Measurements from ENCODE around the gene ELP5.

Gene ELP5

DNA sequence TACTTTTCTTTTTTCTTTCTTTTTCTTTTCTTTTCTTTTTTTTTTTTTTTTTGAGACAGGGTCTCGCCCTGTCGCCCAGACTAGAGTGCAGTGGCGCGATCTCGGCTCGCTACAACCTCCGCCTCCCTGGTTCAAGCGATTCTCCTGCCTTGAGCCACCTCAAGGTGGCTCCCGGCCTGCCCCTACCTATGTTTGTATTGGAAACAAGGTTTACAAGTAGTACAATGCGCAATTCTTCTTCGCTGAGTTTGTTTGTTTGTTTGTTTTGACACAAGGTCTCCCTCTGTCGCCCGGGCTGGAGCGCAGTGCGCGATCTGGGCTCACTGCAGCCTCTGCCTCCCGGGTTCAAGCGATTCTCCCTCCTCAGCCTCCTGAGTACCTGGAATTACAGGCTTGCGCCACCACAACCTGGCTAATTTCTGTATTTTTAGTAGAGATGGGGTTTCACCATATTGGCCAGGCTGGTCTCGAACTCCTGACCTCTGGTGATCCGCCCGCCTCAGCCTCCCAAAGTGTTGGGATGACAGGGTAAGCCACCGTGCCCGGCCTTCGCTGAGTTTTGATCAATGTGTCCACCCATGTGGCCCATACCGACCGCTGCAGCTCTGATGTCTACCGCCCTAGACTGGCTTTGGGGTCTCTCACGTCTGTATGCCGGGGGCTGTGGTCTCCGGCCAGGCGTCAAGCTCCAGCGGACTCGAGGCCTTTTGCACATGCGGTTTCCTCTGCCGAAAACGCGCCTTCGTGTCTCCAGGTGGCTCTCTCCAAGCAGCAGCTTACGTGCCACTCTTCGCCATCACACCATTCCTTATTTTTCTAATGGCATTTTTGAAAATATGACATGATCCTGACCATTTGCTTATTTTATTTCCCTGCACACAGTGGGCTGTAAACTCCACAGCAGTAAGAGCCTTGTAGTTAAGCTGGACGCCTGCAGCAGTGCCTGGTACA lies 43.5 kb downstream of the ELP5 start:
- POLR2A ChIA-PET = interaction anchor here (1.4 to 2.1 kb wide), 4 partner anchors 14 to 250 kb away, joined by 6 to 20 read pairs (median 12); partner anchors contain the start of genes ACADVL, DLG4, NEURL4 and SLC2A4
- Histone ChIP-seq H3K9me3 (ENCODE audit: control insufficient read depth, insufficient read depth, low read depth, low read length) (no peaks in the 10 kb centered on the region), H3K36me3 (ENCODE audit: control insufficient read depth in 2 of 2, insufficient read depth in 1 of 2, low read length in 2 of 2) (no peaks in the 10 kb centered on the region), H3K27ac (ENCODE audit: extremely low read depth, low read depth, low read length) (0 out of 2 replicates have a peak overlapping the region, but pooled peaks have one; percentile 37), H3K4me3 (ENCODE audit: low read depth, low read length) (no peak overlapping the region), H3K4me1 (ENCODE audit: control insufficient read depth, insufficient read depth, low read length) (peaks cover 6% of the 10 kb centered on the region; the same call in 1 of the 2 replicates)
- CTCF ChIA-PET = interaction anchor here (0.7 to 6.6 kb wide), 28 partner anchors 7 to 252 kb away, joined by 3 to 160 read pairs (median 5); partner anchors contain the start of genes ACADVL, ACAP1, CTDNEP1 and DLG4
- TF ChIP-seq PRDM10 (tag by site-specific recombination; IDR thresholded peaks at IDR 0.05) (no peak), ZNF16 (tag by site-specific recombination; IDR thresholded peaks at IDR 0.05; ENCODE audit: low read depth) (no peak), OVOL3 (tag by site-specific recombination; IDR thresholded peaks at IDR 0.05) (no peak)

DNA sequence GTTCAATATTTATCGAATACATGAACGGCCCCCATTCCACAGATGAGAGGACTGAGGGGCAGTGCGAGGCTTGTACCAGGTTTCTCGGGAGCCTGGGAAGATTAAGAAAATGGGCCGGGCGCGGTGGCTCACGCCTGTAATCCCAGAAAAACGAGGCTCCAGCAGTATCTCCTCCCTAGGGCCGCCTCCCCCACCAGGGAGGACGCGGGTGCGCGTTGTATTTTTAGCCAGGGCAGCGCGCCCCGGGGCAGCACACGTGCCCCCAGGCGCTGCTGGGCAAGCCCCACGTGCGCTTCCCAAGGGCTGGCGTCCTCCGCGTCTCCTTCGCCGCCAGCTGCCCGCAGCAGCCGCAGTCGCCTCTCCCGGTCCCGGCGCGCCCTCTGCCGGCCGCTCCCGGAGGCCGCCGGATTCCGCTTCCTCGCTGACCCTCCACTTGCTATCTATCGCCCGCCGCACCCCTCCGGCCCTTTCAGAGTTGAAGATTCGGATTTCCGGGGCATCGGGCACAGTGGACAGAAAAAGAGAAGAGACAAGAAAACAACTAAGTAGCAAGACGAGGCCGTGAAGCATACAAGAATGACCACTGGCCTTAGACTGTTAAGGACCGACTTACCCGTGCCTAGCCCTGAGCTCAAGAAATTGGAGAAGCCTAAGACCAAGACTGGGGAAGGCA lies 44.3 kb downstream of the ELP5 start:
- Histone ChIP-seq H3K9me3 (ENCODE audit: control insufficient read depth, insufficient read depth, low read depth, low read length) (no peaks in the 10 kb centered on the region), H3K4me3 (ENCODE audit: low read depth, low read length) (no peak overlapping the region), H3K4me1 (ENCODE audit: control insufficient read depth, insufficient read depth, low read length) (peaks cover 6% of the 10 kb centered on the region; the same call in 1 of the 2 replicates), H3K27ac (ENCODE audit: extremely low read depth, low read depth, low read length) (no peak overlapping the region), H3K36me3 (ENCODE audit: control insufficient read depth in 2 of 2, insufficient read depth in 1 of 2, low read length in 2 of 2) (no peaks in the 10 kb centered on the region)
- ChIA-PET CTCF (interaction anchor here (0.5 to 6.6 kb wide), 49 partner anchors 8 to 1916 kb away, joined by 3 to 160 read pairs (median 4); partner anchors contain the start of genes ACADVL, ACAP1, CHRNB1 and CTDNEP1), POLR2A (interaction anchor here (0.7 to 2.1 kb wide), 9 partner anchors 10 to 250 kb away, joined by 3 to 20 read pairs (median 6); partner anchors contain the start of genes ACADVL, DLG4, GABARAP and NEURL4)
- TF ChIP-seq ZNF561 (tag by site-specific recombination; IDR thresholded peaks at IDR 0.05; ENCODE audit: borderline replicate concordance) = peak; percentile 88; the same call in 1 of the 2 replicates
- no peak for TF ChIP-seq ZNF10 (tag by site-specific recombination; IDR thresholded peaks at IDR 0.05)
- 0 out of 2 replicates have a peak, but pooled peaks have one; percentile 60 for TF ChIP-seq ZBTB6 (tag by site-specific recombination; IDR thresholded peaks at IDR 0.05)
- peak; percentile 92 for TF ChIP-seq PRDM10 (tag by site-specific recombination; IDR thresholded peaks at IDR 0.05)
- no peak for TF ChIP-seq ZNF26 (tag by site-specific recombination; IDR thresholded peaks at IDR 0.05)
- no peak for TF ChIP-seq ZNF837 (tag by site-specific recombination; IDR thresholded peaks at IDR 0.05)
- TF ChIP-seq ZBTB10 (tag by site-specific recombination; IDR thresholded peaks at IDR 0.05) = peak; percentile 58
- no peak for TF ChIP-seq ZNF529 (tag by site-specific recombination; IDR thresholded peaks at IDR 0.05; ENCODE audit: insufficient replicate concordance)
- no peak for TF ChIP-seq ZFP3 (tag by site-specific recombination; IDR thresholded peaks at IDR 0.05; ENCODE audit: low read depth)
- TF ChIP-seq ZNF37A (tag by site-specific recombination; IDR thresholded peaks at IDR 0.05) = no peak
- no peak for TF ChIP-seq ZNF785 (tag by site-specific recombination; IDR thresholded peaks at IDR 0.05)
- TF ChIP-seq ZBTB17 (tag by site-specific recombination; IDR thresholded peaks at IDR 0.05) = peak; percentile 50; the same call in 1 of the 2 replicates
- TF ChIP-seq MYNN (tag by site-specific recombination; IDR thresholded peaks at IDR 0.05; ENCODE audit: borderline replicate concordance) = no peak
- peak; percentile 79 for TF ChIP-seq ZBTB8A (tag by site-specific recombination; IDR thresholded peaks at IDR 0.05)
- TF ChIP-seq ZNF138 (tag by site-specific recombination; IDR thresholded peaks at IDR 0.05; ENCODE audit: borderline replicate concordance) = no peak
